ENCODE results near the gene ODAD4. TPM values are rescaled to one million over a fixed set of nuclear protein-coding genes. Genes with fewer than 3 reads are reported as not detected.
"Not testable (repeated sequence)": the region's sequence is repeated elsewhere in the genome, so short reads cannot be mapped to it uniquely, and the experiment has no call there.

Gene ODAD4
- total and polyA plus RNA-seq, 2 donors from 2014 or later: 4.6 to 6.0 TPM

- FAIRE-seq (no peak), DNase-seq (no peak)
- peaks cover 0 to 16% (median 6%) of the 10 kb centered on the region in 3 donors for H3K4me1 ChIP-seq (ENCODE audit: control insufficient read depth in 2 of 3, insufficient read depth in 2 of 3, low read depth in 1 of 3, low read length in 3 of 3)
- H3K36me3 ChIP-seq (ENCODE audit: control insufficient read depth in 2 of 3, insufficient read depth in 3 of 3, low read length in 3 of 3): no peaks in the 10 kb centered on the region
- H3K27me3 ChIP-seq (ENCODE audit: control insufficient read depth, insufficient read depth, low read length): no peaks in the 10 kb centered on the region
- no peak overlapping the region for H3K27ac ChIP-seq (ENCODE audit: low read depth in 2 of 2, low read length in 2 of 2)
- no peaks in the 10 kb centered on the region for H3K9me3 ChIP-seq (ENCODE audit: control insufficient read depth in 2 of 3, insufficient read depth in 1 of 3, low read length in 3 of 3)
- no peak for TF ChIP-seq CTCF (IDR thresholded peaks at IDR 0.05; ENCODE audit: borderline replicate concordance, extremely low read depth, insufficient read depth)
- no peak overlapping the region for H3K9ac ChIP-seq (ENCODE audit: low read length in 3 of 3)
- intact Hi-C loops (cut with DNase I): no loop called here
- no peak overlapping the region for H3K4me3 ChIP-seq (ENCODE audit: low read length in 3 of 3)
Observed at GRCh38 chr17:41920580-41920955, 9.8 kb upstream of the ODAD4 start.

GRCh38 chr17:41925991-41926590 lies 4.3 kb upstream of the ODAD4 start:
- Histone ChIP-seq H3K27me3 (ENCODE audit: control insufficient read depth, insufficient read depth, low read length) (no peaks in the 10 kb centered on the region), H3K4me3 (ENCODE audit: low read length in 3 of 3) (no peak overlapping the region), H3K9ac (ENCODE audit: low read length in 3 of 3) (no peak overlapping the region), H3K36me3 (ENCODE audit: control insufficient read depth in 2 of 3, insufficient read depth in 3 of 3, low read length in 3 of 3) (no peaks in the 10 kb centered on the region), H3K27ac (ENCODE audit: low read depth in 2 of 2, low read length in 2 of 2) (no peak overlapping the region), H3K9me3 (ENCODE audit: control insufficient read depth in 2 of 3, insufficient read depth in 1 of 3, low read length in 3 of 3) (no peaks in the 10 kb centered on the region), H3K4me1 (ENCODE audit: control insufficient read depth in 2 of 3, insufficient read depth in 2 of 3, low read depth in 1 of 3, low read length in 3 of 3) (peaks cover 0 to 6% (median 5%) of the 10 kb centered on the region in 3 donors)
- no peak for FAIRE-seq
- TF ChIP-seq CTCF (IDR thresholded peaks at IDR 0.05; ENCODE audit: borderline replicate concordance, extremely low read depth, insufficient read depth): no peak
- DNase-seq: no peak
- intact Hi-C loops (cut with DNase I): no loop called here

- Histone ChIP-seq H3K27me3 (ENCODE audit: control insufficient read depth, insufficient read depth, low read length) (no peaks in the 10 kb centered on the region), H3K9ac (ENCODE audit: low read length in 3 of 3) (no peak overlapping the region), H3K27ac (ENCODE audit: low read depth in 2 of 2, low read length in 2 of 2) (no peak overlapping the region), H3K36me3 (ENCODE audit: control insufficient read depth in 2 of 3, insufficient read depth in 3 of 3, low read length in 3 of 3) (no peaks in the 10 kb centered on the region), H3K4me1 (ENCODE audit: control insufficient read depth in 2 of 3, insufficient read depth in 2 of 3, low read depth in 1 of 3, low read length in 3 of 3) (peaks cover 0 to 6% (median 5%) of the 10 kb centered on the region in 3 donors), H3K9me3 (ENCODE audit: control insufficient read depth in 2 of 3, insufficient read depth in 1 of 3, low read length in 3 of 3) (no peaks in the 10 kb centered on the region), H3K4me3 (ENCODE audit: low read length in 3 of 3) (no peak overlapping the region)
- no peak for FAIRE-seq
- TF ChIP-seq CTCF (IDR thresholded peaks at IDR 0.05; ENCODE audit: borderline replicate concordance, extremely low read depth, insufficient read depth): no peak
- intact Hi-C loops (cut with DNase I): no loop called here
- DNase-seq: no peak
Observed at GRCh38 chr17:41928693-41929251, 1.6 kb upstream of the ODAD4 start.

- H3K36me3 ChIP-seq (ENCODE audit: control insufficient read depth in 2 of 3, insufficient read depth in 3 of 3, low read length in 3 of 3); H3K4me1 ChIP-seq (ENCODE audit: control insufficient read depth in 2 of 3, insufficient read depth in 2 of 3, low read depth in 1 of 3, low read length in 3 of 3); DNase-seq; intact Hi-C loops (cut with DNase I); H3K9me3 ChIP-seq (ENCODE audit: control insufficient read depth in 2 of 3, insufficient read depth in 1 of 3, low read length in 3 of 3); H3K27me3 ChIP-seq (ENCODE audit: control insufficient read depth, insufficient read depth, low read length); FAIRE-seq: not testable (repeated sequence)
- H3K4me3 ChIP-seq (ENCODE audit: low read length in 3 of 3): peak overlapping the region; percentile 87 to 98 (median 98)
- peak overlapping the region in 1 of 2 donors; percentile 57 for H3K27ac ChIP-seq (ENCODE audit: low read depth in 2 of 2, low read length in 2 of 2)
- H3K9ac ChIP-seq (ENCODE audit: low read length in 3 of 3): peak overlapping the region; percentile 41 to 97 (median 72)
Observed at GRCh38 chr17:41930833-41931156, 378 bp downstream of the ODAD4 start.

- FAIRE-seq; intact Hi-C loops (cut with DNase I); H3K27ac ChIP-seq (ENCODE audit: low read depth in 2 of 2, low read length in 2 of 2); H3K27me3 ChIP-seq (ENCODE audit: control insufficient read depth, insufficient read depth, low read length); H3K9ac ChIP-seq (ENCODE audit: low read length in 3 of 3); H3K4me1 ChIP-seq (ENCODE audit: control insufficient read depth in 2 of 3, insufficient read depth in 2 of 3, low read depth in 1 of 3, low read length in 3 of 3); H3K4me3 ChIP-seq (ENCODE audit: low read length in 3 of 3); DNase-seq; H3K9me3 ChIP-seq (ENCODE audit: control insufficient read depth in 2 of 3, insufficient read depth in 1 of 3, low read length in 3 of 3): not testable (repeated sequence)
- H3K36me3 ChIP-seq (ENCODE audit: control insufficient read depth in 2 of 3, insufficient read depth in 3 of 3, low read length in 3 of 3): peaks cover 0 to 12% (median 0%) of the 10 kb centered on the region in 3 donors
Observed at GRCh38 chr17:41931715-41932114, 1.3 kb downstream of the ODAD4 start.

Measured in kidney (tissue), 14 donors.